ENCODE results near the gene PIK3CD.
A peak's percentile ranks its signal among the peaks of the same experiment; 100 is the strongest.
"Not testable (repeated sequence)": the region's sequence is repeated elsewhere in the genome, so short reads cannot be mapped to it uniquely, and the experiment has no call there.

Gene PIK3CD

DNA sequence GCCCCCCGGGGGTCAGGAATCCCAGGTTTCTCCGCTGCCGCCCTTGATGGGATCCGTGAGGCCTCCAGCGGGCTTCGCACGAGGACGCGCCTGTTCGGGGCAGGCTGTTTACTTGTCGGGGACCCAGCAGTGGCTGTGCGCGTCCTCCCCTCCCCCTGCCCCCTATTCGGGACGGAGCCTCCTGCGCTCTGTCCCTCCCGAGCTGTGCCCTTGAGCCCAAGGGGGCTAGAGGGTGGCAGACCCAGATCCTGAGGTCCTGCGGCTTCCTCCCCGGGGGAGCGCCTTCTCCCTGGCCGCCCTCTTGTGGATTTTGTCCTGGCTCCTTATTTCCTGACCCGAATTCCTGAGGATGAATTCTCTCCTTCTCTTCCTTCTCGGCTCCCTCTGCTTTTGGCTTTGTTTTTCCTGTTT is 38.4 kb downstream of the PIK3CD start:
- DNase-seq (ENCODE audit: low spot score), result peak; percentile 16

DNA sequence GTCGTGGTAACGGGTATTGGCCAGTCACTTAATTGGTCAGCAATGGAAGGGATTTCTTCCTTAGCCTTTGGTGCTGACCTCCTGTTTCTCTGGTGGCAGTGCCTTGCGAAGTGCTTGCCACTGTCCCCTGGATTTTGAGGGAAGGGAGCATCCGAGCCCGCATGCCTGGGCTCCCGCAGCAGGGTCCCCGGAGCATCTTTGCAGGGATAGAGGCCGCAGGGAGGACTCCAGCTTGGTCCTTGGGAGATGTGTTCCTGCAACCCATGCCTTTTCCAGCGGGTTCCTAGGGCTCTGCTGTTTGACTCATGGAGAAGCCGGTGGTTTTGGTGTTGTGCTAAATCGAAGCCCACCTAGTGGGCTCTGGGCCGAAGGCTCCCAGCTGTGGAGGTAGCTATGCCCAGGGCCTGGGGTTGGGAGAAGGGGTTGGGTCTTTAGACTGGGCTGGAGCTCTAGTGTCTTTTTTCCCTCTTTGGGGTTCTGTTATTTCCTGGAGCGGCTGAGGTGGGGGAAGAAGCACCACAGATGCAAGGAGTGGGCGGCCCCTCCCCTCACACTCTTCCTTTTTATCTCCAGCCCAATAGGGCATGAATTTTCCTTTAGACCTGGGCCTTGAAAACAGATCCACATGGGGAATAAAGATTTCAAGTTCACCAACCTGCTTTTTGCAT is 39.0 kb downstream of the PIK3CD start:
- no peak for DNase-seq (ENCODE audit: low spot score)

DNA sequence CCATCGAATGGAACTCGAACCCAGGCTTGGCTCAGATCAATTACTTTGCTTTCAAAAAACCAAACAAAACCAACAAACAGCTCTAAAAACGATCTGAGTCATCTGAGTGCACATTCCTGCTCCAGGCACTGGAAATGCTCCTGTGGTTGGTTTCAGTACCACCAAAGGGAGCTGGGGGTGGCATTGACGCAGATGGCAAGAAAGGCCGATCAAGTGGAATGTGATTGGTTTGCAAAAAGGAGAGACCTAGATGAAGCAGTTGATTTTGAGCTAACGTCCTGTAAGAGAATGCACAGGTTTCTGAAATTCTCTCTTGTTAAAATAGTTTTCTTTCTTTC is 39.5 kb downstream of the PIK3CD start:
- DNase-seq (ENCODE audit: low spot score), result no peak

DNA sequence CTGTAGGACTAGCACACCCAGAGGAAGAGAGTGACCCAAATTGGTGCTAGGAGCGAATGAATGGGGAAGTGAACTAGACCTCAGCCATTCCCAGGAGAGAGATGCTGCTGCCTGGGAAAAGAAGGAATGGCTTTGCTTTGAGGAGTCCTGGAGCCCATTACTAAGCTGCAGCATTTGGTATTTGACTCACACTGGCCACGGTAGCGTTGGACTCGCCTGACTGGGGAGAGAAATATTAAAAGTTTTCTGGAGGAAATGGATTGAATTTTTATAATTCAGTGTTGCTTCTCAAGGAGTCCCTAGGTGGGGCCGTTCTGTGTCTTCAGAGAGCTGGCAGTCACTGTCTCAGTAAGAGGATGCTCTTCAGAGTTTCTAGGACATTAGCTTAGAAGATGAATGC is 40.2 kb downstream of the PIK3CD start:
- DNase-seq (ENCODE audit: low spot score), result peak; percentile 29

DNA sequence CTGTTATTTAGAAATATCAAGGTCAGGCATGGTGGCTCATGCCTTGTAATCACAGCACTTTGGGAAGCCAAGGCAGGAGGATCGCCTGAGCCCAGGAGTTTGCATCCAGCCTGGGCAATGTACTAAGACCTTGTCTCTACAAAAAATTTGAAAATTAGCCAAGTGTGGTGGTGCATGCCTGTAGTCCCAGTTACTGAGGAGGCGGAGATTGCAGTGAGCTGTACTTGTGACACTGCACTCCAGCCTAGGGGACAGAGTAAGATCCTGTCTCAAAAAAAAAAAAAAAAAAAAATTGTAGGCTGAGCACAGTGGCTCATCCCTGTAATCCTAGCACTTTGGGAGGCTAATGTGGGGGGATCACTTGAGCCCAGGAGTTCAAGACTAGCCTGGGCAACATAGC is 45.3 kb downstream of the PIK3CD start:
- peak; percentile 32 for DNase-seq (ENCODE audit: low spot score)

DNA sequence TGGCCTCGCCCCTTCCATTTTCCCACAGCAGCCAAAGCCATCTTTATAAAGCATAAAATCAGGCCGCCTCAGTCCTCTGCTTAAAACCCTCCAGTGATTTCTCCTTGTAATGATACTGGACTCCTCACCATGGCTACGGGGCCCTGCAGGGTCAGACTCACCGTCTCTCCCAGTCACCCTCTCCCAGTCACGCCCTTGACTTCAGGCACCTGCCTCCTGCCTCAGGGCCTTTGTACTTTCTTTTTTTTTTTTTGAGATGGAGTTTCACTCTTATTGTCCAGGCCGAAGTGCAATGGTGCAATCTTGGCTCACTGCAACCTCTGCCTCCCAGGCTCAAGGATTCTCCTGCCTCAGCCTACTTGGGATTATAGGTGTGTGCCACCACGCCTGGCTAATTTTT is 47.8 kb downstream of the PIK3CD start:
- no peak for DNase-seq (ENCODE audit: low spot score)

DNA sequence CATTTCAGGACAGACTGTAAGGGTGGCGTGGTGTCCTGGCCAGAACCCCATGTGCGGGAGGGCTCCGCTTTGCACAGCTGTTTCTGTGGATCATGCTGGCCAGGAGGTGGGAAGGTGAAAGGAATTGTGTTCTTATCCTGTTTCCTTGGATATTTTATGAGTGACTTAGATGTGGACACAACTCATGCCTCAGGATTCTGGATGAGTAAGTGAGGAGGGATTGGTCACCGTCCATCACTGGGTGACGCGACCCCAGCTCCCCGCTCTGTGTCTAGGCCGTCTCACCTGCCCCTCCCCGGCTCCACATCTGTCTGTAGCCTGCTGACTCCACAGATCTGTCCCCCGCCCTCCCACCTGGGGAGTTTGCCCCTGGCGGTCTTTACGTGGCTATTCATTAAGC is 48.8 kb downstream of the PIK3CD start:
- peak; percentile 96 for DNase-seq (ENCODE audit: low spot score)

DNA sequence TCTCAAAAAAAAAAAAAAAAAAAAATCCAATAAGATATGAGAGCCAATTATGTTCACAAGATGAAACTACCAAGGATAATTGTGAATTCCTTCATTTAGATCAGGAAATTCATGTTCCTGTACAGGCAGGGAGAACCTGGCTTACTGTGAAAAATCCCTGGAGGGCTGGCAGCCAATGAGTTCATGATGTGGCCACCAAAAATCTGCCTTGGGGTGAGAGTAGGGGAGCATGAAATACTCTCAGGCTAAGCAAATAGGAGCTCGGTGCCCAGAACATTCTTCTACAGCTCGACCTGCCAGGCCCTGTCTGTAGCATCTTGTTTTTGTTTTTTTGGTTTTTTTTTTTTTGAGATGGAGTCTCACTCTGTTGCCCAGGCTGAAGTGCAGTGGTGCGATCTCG is 50.1 kb downstream of the PIK3CD start:
- no peak for DNase-seq (ENCODE audit: low spot score)

DNA sequence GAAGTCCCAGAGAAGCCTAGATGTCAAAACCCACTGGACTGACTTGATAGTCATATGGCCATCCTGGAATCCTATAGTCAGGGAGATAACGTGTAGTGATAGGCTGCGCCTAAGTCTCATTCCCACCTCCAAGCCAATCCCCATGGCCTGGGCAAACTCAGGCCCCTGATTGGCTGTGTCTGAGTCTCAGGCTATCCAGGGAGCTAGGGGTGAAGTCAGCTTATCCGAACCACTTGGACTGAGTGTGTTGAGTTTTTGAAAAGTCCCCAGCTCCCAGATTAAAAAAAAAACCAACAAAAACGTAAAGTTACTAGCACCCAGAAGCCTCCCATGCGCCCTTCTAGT is 51.6 kb downstream of the PIK3CD start:
- no peak for DNase-seq (ENCODE audit: low spot score)

DNA sequence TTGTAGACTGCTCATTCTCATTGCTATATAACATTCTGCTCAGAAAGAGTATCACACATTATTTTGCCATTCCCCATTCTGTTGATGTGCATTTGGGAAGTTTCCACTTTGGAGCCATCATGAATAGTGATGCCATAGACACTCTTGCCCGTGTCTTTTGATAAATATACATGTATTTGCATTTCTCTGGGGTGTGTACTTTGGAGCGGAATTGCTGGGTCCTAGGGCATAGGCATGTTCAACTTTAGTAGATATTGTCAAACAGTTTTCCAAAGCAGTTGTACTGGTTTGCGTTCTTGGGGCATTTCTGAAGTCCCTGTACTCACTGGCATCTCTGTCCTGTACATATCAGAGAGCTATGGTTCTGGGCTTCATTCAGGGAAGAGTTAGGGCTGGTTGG is 52.1 kb downstream of the PIK3CD start:
- DNase-seq (ENCODE audit: low spot score), result no peak

DNA sequence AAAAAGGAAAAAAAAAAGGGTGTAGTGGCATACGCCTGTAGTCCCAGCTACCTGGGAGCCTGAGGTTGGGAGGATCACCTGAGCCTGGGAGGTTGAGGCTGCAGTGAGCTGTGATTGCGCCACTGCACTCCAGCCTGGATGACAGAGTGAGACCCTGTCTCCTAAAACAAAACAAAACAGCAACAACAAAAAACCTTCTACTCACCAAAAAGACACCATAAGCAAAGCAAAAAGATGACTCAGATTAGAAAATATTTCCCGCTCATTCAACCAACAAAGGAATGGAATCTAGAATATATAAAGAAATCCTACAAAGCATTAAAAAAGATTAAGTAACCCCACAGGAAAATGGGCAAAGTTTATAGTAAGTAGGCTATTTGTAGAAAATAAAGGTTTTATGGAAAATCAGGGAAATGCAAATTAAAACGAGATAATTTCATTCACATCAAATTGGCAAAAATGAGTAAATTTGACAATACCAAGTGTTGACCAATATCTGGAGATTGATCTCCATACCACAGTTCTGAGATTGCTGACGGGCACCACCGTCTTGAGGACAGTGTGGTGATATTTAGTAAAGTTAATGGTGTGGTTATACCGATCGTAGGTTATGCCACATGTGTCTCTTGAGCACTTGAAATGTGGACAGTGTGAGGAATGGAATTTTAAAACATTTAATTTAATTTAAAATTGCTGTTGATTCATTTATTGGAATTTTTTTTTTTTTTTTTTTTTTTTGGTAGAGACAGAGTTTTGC is 54.0 kb downstream of the PIK3CD start:
- DNase-seq (ENCODE audit: low spot score), result no peak

DNA sequence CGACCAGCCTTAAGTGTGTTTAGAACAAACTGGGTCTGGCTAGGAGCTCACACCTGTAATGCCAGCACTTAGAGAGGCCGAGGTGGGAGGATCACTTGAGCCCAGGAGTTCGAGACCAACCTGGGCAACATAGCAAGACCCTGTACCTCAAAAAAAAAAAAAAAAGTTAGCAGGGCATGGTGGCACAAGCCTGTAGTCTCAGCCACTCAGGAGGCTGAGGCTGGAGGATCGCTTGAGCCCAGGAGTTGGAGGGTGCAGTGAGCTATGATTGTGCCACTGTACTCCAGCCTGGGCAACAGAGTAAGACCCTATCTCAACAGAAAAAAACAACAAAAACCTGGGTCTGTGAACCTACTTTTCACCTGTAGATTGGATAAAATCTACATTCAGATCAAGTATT is 54.6 kb downstream of the PIK3CD start:
- DNase-seq (ENCODE audit: low spot score), result no peak

DNA sequence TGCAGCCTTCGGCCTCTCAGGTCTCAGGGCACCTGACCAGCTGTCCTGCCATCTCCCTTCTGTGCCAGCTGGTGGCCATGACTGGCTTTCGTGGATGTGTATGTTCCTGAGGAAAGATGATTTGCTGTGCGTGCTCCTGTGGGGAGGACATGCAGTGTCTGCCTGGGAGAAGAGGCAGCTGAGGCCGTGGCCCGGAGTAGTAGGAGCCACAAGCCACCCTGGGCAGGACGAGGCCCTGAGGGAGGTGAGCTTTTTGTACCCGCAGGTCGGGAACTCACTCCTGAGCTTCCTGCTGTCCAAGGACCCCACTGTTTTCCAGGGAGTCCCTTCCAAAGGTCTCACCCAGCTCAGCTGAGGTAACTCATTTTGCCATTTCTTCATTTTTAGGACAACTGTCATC is 58.5 kb downstream of the PIK3CD start:
- no peak for DNase-seq (ENCODE audit: low spot score)

DNA sequence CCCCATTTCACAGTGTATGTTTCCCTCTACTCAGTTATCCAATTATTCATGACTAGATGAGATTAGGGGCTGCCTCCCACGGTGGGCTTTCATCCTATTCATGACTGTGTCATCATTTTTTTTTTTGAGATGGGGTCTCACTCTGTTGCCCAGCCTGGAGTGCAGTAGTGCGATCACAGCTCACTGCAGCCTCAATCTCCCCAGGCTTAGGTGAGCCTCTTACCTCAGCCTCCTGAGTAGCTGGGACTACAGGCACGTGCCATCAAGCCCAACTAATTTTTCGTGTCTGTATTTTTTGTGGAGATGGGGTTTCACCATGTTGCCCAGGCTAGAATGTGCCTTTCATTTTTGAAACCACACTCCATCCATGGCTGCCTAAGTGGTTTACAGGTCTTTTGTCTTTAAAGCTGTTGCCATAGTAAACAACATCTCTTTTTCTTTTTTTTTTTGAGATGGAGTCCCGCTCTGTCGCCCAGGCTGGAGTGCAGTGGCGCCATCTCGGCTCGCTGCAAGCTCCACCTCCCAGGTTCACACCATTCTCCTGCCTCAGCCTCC is 60.0 kb downstream of the PIK3CD start:
- no peak for DNase-seq (ENCODE audit: low spot score)

DNA sequence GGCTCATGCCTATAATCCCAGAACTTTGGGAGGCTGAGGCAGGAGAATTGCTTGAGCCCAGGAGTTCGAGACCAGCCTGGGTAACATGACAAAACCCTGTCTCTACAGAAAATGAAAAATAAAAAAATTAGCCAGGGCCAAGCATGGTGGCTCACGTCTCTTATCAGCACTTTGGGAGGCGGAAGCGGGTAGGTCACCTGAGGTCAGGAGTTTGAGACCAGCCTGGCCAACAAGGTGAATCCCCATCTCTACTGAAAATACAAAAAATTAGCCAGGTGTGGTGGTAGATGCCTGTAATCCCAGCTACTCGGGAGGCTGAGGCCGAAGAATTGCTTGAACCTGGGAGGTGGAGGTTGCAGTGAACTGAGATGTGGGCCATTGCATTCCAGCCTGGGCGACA is 61.2 kb downstream of the PIK3CD start:
- DNase-seq (ENCODE audit: low spot score), result not testable (repeated sequence)

DNA sequence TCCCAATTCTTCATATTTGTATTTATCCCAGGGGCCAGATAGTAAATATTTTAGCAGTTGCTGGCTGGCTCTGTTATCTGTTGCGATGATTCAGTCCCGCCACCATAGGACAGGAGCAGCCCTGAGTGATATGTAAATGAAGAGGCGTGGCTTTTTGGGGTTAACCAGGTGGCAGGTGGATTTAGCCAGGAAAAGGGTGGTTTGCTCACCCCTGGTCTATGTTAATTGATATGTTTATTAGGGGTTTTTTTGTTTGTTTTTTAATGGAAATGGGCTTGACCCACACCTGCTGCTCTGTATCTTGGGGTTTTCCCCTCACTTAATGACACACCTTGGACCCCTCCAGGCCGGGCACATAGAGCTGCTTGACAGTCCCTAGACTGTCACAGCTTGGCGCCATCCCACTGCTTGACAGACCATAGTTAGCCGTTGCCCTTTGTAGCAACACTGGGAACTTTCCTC is 62.8 kb downstream of the PIK3CD start:
- DNase-seq (ENCODE audit: low spot score), result no peak

DNA sequence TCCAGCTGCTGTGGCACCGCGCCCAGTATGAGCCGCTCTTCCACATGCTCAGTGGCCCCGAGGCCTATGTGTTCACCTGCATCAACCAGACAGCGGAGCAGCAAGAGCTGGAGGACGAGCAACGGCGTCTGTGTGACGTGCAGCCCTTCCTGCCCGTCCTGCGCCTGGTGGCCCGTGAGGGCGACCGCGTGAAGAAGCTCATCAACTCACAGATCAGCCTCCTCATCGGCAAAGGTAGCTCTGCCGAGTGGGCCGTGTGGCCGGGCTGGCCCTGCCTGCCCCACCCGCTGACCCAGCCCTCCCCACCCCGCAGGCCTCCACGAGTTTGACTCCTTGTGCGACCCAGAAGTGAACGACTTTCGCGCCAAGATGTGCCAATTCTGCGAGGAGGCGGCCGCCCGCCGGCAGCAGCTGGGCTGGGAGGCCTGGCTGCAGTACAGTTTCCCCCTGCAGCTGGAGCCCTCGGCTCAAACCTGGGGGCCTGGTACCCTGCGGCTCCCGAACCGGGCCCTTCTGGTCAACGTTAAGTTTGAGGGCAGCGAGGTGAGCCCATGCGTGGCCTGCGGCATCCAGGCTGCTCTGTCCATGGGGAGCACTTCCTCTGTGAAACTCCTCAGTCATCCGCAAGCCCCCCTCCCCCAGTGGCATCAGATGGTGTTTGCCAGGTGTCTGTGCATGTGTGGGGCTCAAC is 64.2 kb downstream of the PIK3CD start:
- no peak for DNase-seq (ENCODE audit: low spot score)

DNA sequence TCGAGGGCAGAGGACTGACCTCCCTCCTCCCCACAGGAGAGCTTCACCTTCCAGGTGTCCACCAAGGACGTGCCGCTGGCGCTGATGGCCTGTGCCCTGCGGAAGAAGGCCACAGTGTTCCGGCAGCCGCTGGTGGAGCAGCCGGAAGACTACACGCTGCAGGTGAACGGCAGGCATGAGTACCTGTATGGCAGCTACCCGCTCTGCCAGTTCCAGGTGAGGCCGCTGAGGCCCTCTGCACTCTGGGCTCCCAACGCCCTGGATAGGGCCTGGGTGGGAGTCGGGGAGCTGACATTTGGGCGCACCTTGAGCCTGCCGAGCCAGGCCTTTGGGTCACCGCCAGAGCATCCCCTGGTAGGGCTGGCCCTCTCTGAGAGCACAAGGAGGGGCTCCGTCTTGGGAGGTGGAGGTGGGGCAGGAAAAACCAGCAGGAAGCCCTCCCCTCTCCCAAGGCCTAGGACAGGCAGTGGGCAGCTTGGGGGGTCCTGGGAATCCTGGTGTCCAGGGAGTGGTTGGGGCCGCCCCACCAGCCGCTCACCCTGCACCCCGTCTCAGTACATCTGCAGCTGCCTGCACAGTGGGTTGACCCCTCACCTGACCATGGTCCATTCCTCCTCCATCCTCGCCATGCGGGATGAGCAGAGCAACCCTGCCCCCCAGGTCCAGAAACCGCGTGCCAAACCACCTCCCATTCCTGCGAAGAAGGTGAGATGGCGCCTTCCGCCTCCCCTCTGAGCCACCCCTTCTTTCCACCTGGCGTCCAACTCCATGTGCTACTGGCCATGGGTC is 65.1 kb downstream of the PIK3CD start:
- DNase-seq (ENCODE audit: low spot score), result no peak

DNA sequence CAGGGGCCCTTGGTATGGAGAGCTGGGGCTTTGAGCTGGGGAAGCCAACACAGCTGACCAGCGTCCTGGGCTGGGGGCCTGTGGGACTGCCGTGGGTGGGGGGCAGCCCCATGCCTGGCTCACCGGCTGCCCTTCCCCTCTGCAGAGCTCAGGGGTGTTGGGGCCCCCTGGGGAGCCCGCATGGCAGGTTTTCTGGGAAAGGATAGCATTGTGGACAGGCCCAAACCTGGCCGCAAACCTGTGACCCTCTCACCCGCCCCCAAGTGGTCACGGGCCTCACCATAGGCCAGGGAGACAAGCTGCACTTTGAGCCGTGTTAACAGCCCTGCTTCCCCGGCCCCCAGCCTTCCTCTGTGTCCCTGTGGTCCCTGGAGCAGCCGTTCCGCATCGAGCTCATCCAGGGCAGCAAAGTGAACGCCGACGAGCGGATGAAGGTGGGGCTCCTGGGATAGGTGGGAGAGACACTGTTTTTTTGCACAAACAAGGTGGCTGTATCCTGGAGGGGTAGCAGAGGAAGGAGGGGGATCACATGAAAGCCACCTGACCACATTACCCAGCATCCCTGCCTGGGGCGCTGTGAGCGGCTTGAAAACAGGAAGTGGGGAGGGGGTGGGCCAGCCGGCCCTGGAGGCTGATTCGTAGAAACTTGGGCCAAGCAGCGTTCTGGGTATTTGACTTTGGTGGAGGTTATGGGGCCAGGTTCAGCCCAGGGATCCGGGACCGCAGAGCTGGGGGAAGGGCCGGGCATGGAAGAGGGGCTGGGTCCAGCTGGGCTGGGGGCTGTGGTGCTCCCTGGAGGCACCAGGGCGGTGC is 65.9 kb downstream of the PIK3CD start:
- no peak for DNase-seq (ENCODE audit: low spot score)

DNA sequence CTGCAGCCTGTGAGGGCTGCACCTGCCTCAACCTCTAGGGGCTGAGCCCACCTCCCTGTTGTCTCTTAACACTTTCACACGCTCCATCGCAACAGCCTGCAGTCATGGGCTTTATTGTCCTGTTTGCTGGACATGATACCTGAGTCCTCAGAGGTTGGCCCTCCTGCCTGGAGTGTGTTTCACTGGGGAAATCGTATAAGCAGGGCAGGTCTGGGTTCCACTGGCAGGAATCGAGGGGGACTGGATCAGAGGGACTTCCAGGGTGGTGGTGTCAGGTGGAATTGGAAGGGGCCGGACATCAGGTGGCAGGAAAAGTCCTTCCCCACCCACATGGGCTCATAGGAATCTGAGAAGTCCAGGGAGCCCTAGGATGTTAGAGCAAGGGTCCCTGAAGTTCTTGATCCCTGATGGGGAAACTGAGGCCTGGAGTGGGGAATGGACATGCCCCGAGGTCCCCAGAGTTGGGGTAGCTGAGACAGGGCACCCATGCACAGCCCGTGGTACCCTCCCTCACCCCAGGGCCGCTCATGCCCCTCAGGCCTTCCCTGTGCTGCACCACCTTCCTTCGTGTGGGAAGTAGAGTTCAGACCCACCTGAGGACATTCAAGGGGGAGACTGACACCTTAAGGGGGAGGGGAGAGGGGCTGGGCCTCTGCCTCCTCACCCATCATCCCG is 66.6 kb downstream of the PIK3CD start:
- no peak for DNase-seq (ENCODE audit: low spot score)

All from RKO (cell line).